Liver (tissue), 9 donors: ENCODE results near the gene CARD11. TPM values are rescaled to one million over a fixed set of nuclear protein-coding genes. Genes with fewer than 3 reads are reported as not detected.

Experiments used
- DNase-seq: peaks from one replicate; pipeline ENCODE4 v3.0.0-alpha.2; 2017; ENCODE audit warnings: low spot score
- H3K27ac ChIP-seq, 2 donors: one replicate each; pipeline ENCODE4 v1.7.0; 2013; ENCODE audit warnings: inconsistent platforms in 2 of 2, low read length in 2 of 2, control low read depth in 1 of 2, low read depth in 1 of 2, mild to moderate bottlenecking in 1 of 2
- H3K27me3 ChIP-seq, 4 donors: one replicate each; pipeline versions ENCODE4 v1.6.1 to v1.7.0; 2013; ENCODE audit warnings: low read length in 3 of 4, inconsistent platforms in 1 of 4, mild to moderate bottlenecking in 1 of 4, moderate library complexity in 1 of 4; ENCODE audit not compliant: control insufficient read depth in 4 of 4, insufficient read depth in 4 of 4
- H3K36me3 ChIP-seq, 4 donors: one replicate each; pipeline versions ENCODE4 v1.6.1 to v1.7.0; 2013; ENCODE audit warnings: low read length in 3 of 4, mild to moderate bottlenecking in 3 of 4, low read depth in 1 of 4, moderate library complexity in 1 of 4; ENCODE audit not compliant: control insufficient read depth in 4 of 4, insufficient read depth in 3 of 4
- H3K4me1 ChIP-seq, 4 donors: one replicate each; pipeline versions ENCODE4 v1.6.1 to v1.7.0; 2013; ENCODE audit warnings: low read length in 3 of 4, mild to moderate bottlenecking in 3 of 4, moderate library complexity in 1 of 4; ENCODE audit not compliant: control insufficient read depth in 4 of 4, insufficient read depth in 4 of 4
- H3K4me3 ChIP-seq, 3 donors: one replicate each; pipeline versions ENCODE4 v1.6.1 to v1.7.0; 2013; ENCODE audit warnings: low read length in 3 of 3, control low read depth in 1 of 3, low read depth in 1 of 3, mild to moderate bottlenecking in 1 of 3
- H3K9ac ChIP-seq, 2 donors: one replicate each; pipeline ENCODE4 v1.7.0; 2013; ENCODE audit warnings: low read length in 2 of 2, mild to moderate bottlenecking in 2 of 2, moderate library complexity in 2 of 2, control low read depth in 1 of 2, low read depth in 1 of 2
- H3K9me3 ChIP-seq, 4 donors: one replicate each; pipeline versions ENCODE4 v1.6.1 to v1.7.0; 2013; ENCODE audit warnings: low read length in 3 of 4; ENCODE audit not compliant: control insufficient read depth in 4 of 4
- FOXA2 ChIP-seq: IDR thresholded peaks from 2 replicates; pipeline ENCODE4 v1.6.1; 2016; ENCODE audit warnings: antibody characterized with exemption
- GABPA ChIP-seq, 2 donors: IDR thresholded peaks in 1 of 2; conservative IDR thresholded peaks in 1 of 2; 2 replicates each; pipeline ENCODE4 v1.6.1; 2016; ENCODE audit warnings: antibody characterized with exemption in 2 of 2, mild to moderate bottlenecking in 1 of 2, moderate library complexity in 1 of 2
- HNF4A ChIP-seq, 2 donors: conservative IDR thresholded peaks; 2 replicates each; pipeline ENCODE4 v1.6.1; 2016; ENCODE audit warnings: antibody characterized with exemption in 2 of 2, mild to moderate bottlenecking in 2 of 2
- HNF4G ChIP-seq: IDR thresholded peaks from 2 replicates; pipeline ENCODE4 v1.6.1; 2016; ENCODE audit warnings: antibody characterized with exemption
- JUND ChIP-seq, 2 donors: IDR thresholded peaks; 2 replicates each; pipeline ENCODE4 v1.6.1; 2016; ENCODE audit warnings: antibody characterized with exemption in 2 of 2
- MAX ChIP-seq: IDR thresholded peaks from 2 replicates; pipeline ENCODE4 v1.6.1; 2016; ENCODE audit warnings: antibody characterized with exemption
- NR2F2 ChIP-seq: IDR thresholded peaks from 2 replicates; pipeline ENCODE4 v1.6.1; 2016; ENCODE audit warnings: antibody characterized with exemption
- RAD21 ChIP-seq, 2 donors: IDR thresholded peaks; 2 replicates each; pipeline ENCODE4 v1.6.1; 2016; ENCODE audit warnings: antibody characterized with exemption in 2 of 2, mild to moderate bottlenecking in 2 of 2
- RXRA ChIP-seq, 2 donors: IDR thresholded peaks; 2 replicates each; pipeline ENCODE4 v1.6.1; 2017 to 2018; ENCODE audit warnings: antibody characterized with exemption in 2 of 2, mild to moderate bottlenecking in 1 of 2
- SP1 ChIP-seq: IDR thresholded peaks from 2 replicates; pipeline ENCODE4 v1.6.1; 2018; ENCODE audit warnings: antibody characterized with exemption, mild to moderate bottlenecking
- TAF1 ChIP-seq: conservative IDR thresholded peaks from 2 replicates; pipeline ENCODE4 v1.6.1; 2016; ENCODE audit warnings: antibody characterized with exemption, mild to moderate bottlenecking
- YY1 ChIP-seq: IDR thresholded peaks from 2 replicates; pipeline ENCODE4 v1.6.1; 2016; ENCODE audit warnings: antibody characterized with exemption, mild to moderate bottlenecking
- ZBTB33 ChIP-seq: IDR thresholded peaks from 2 replicates; pipeline ENCODE4 v1.6.1; 2016; ENCODE audit warnings: antibody characterized with exemption
- WGBS: extraction: QIAGEN DNeasy Blood & Tissue Kit; methylation state at CpG from one replicate; pipeline ENCODE4 v1.1.7; 2013; 5-methylcytosine and 5-hydroxymethylcytosine counted together
- polyA plus RNA-seq, 2 donors: library from polyadenylated mRNA; stranded (reverse) in 1 of 2; unstranded in 1 of 2; fragments of 200-250 nt in 1 of 2; fragments of >200 nt in 1 of 2; fragmentation: Nextera tagmentation in 1 of 2; extraction: Ambion mirVana in 1 of 2; gene quantifications; one replicate each; pipeline versions ENCODE4 v1.2.1 to v1.2.3, GENCODE V29; 2013 to 2015
- total RNA-seq, 2 donors: library from RNA; depleted of rRNA; stranded (reverse); fragments of >200 nt; gene quantifications; one replicate each; pipeline ENCODE4 v1.2.3, GENCODE V29; 2014
- TF ChIP-seq, protein P1 (sequence below): fragments of 150-350 bp; IDR thresholded peaks from 2 replicates; pipeline ENCODE4 v1.5.1; 2017; ENCODE audit warnings: improper control_type of control experiment, low read depth, low read length; ENCODE audit not compliant: missing input control
- donor health status: healthy.
- donor health status: healthy.
- donor health status: healthy.
- donor health status: healthy.
- donor health status: healthy.

CARD11 gene
- total and polyA plus RNA-seq, 4 donors = 0.42 to 1.3 (median 0.83) TPM

DNA sequence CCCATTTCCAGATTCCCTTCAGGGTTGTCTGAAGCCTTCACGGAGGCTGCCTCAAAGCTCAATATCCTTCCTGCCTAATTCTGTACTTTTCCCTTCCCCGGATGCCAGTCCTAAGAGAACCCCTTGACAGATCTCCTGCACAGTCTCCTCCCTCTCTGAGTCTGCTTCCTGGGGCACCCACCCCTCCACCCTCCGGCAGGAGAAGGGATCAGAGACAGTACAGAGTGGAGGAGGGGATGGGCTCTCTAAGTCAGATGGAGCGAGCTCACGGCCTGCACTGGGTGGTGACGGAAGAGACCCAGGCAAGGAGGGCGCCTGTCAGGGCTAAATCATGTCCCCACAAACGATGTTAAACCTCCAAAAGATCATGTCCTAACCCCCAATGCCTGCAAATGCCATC, 48.0 kb upstream of the CARD11 start:
- H3K9me3 ChIP-seq = no peaks in the 10 kb centered on the region
- no peak overlapping the region for H3K9ac ChIP-seq
- TF ChIP-seq NR2F2 (no peak), RXRA (IDR thresholded peaks at IDR 0.05) (no peak), JUND (IDR thresholded peaks at IDR 0.05) (no peak), HNF4G (no peak), HNF4A (conservative IDR thresholded peaks at IDR 0.05) (no peak), YY1 (no peak), GABPA (IDR thresholded peaks at IDR 0.05 in 1 of 2, conservative IDR thresholded peaks at IDR 0.05 in 1 of 2) (no peak), ZBTB33 (no peak), TAF1 (no peak), FOXA2 (no peak), MAX (no peak), SP1 (no peak)
- TF ChIP-seq, protein P1, sequence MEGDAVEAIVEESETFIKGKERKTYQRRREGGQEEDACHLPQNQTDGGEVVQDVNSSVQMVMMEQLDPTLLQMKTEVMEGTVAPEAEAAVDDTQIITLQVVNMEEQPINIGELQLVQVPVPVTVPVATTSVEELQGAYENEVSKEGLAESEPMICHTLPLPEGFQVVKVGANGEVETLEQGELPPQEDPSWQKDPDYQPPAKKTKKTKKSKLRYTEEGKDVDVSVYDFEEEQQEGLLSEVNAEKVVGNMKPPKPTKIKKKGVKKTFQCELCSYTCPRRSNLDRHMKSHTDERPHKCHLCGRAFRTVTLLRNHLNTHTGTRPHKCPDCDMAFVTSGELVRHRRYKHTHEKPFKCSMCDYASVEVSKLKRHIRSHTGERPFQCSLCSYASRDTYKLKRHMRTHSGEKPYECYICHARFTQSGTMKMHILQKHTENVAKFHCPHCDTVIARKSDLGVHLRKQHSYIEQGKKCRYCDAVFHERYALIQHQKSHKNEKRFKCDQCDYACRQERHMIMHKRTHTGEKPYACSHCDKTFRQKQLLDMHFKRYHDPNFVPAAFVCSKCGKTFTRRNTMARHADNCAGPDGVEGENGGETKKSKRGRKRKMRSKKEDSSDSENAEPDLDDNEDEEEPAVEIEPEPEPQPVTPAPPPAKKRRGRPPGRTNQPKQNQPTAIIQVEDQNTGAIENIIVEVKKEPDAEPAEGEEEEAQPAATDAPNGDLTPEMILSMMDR = no peak
- H3K27me3 ChIP-seq = no peaks in the 10 kb centered on the region
- H3K36me3 ChIP-seq = no peaks in the 10 kb centered on the region
- DNase-seq = no peak
- no peaks in the 10 kb centered on the region for H3K4me1 ChIP-seq
- 85% methylated on average over 8 of the region's 8 CpGs for WGBS
- no peak overlapping the region for H3K4me3 ChIP-seq
- H3K27ac ChIP-seq = no peak overlapping the region

- no peaks in the 10 kb centered on the region for H3K27me3 ChIP-seq
- H3K4me1 ChIP-seq = no peaks in the 10 kb centered on the region
- H3K9ac ChIP-seq = no peak overlapping the region
- no peak overlapping the region for H3K27ac ChIP-seq
- H3K9me3 ChIP-seq = no peaks in the 10 kb centered on the region
- H3K36me3 ChIP-seq = no peaks in the 10 kb centered on the region
- WGBS = 46% methylated on average over 11 of the region's 11 CpGs
- H3K4me3 ChIP-seq = no peak overlapping the region
- TF ChIP-seq, protein P1 = peak; percentile 27
- TF ChIP-seq RAD21 (IDR thresholded peaks at IDR 0.05) = peak in 1 of 2 donors; percentile 24
- no peak for TF ChIP-seq JUND (IDR thresholded peaks at IDR 0.05)
- DNase-seq = no peak
Measured at GRCh38 chr7:3089493-3089892, 45.8 kb upstream of the CARD11 start.
